Bronchial epithelial cell (primary cell): ENCODE results near the gene IZUMO4. TPM values are rescaled to one million over a fixed set of nuclear protein-coding genes. Genes with fewer than 3 reads are reported as not detected.

Source experiments
- DNase-seq: peaks from one replicate; pipeline ENCODE4 v3.0.0-alpha.2; 2010; ENCODE audit warnings: low read depth
- FAIRE-seq: peaks from 2 replicates; lab custom pipeline; 2011; peaks lifted over from hg19 to GRCh38; lab: Jason Lieb, UNC
- H3K27me3 ChIP-seq: 2 replicates; pipeline ENCODE4 v1.5.1; 2011; ENCODE audit warnings: low read length; ENCODE audit not compliant: control insufficient read depth, insufficient read depth
- H3K36me3 ChIP-seq: 2 replicates; pipeline ENCODE4 v1.5.1; 2011; ENCODE audit warnings: low read length; ENCODE audit not compliant: control insufficient read depth, insufficient read depth
- H3K4me3 ChIP-seq: 2 replicates; pipeline ENCODE4 v1.5.1; 2011; ENCODE audit warnings: mild to moderate bottlenecking, low read depth, low read length, control low read depth
- CTCF ChIP-seq: IDR thresholded peaks from 2 replicates; pipeline ENCODE4 v1.5.1; 2011; ENCODE audit warnings: mild to moderate bottlenecking, moderate library complexity, low read length, control low read depth, inconsistent platforms; ENCODE audit not compliant: insufficient read depth, severe bottlenecking
- total RNA-seq: library from RNA; depleted of rRNA; stranded (reverse); fragments of >200 nt; gene quantifications from 2 replicates; pipeline ENCODE4 v1.2.1, GENCODE V29; 2014

The IZUMO4 gene
- 3.7 and 5.9 TPM in 2 replicates for total RNA-seq

- peak within 1 kb of the TSS; percentile 67 for H3K4me3 ChIP-seq
- H3K27me3 ChIP-seq: no peaks in the 10 kb centered on the region
- FAIRE-seq (no peak), DNase-seq (peak; percentile 81)
- H3K36me3 ChIP-seq: peaks cover 13% of the 10 kb centered on the region
- peak; percentile 53 for TF ChIP-seq CTCF
These were observed at the start of gene IZUMO4 for GRCh38 chr19:2096480-2097202. Gene IZUMO4 (plus strand): TSS chr19:2096915. CDS start chr19:2096946, 31 bp downstream.

GRCh38 chr19:2047076-2047448 lies 49.7 kb upstream of the IZUMO4 start:
- Histone ChIP-seq H3K4me3 (no peak overlapping the region), H3K36me3 (peaks cover 73% of the 10 kb centered on the region), H3K27me3 (no peaks in the 10 kb centered on the region)
- no peak for FAIRE-seq
- DNase-seq: no peak
- TF ChIP-seq CTCF: no peak

- no peak for TF ChIP-seq CTCF
- no peak for DNase-seq
- Histone ChIP-seq H3K4me3 (no peak overlapping the region), H3K36me3 (peaks cover 69% of the 10 kb centered on the region), H3K27me3 (no peaks in the 10 kb centered on the region)
- FAIRE-seq: no peak
These were observed 49.1 kb upstream of the IZUMO4 start for GRCh38 chr19:2047449-2048103.

GRCh38 chr19:2048104-2048958 lies 48.4 kb upstream of the IZUMO4 start:
- FAIRE-seq (no peak), DNase-seq (no peak)
- no peak for TF ChIP-seq CTCF
- Histone ChIP-seq H3K36me3 (peaks cover 61% of the 10 kb centered on the region), H3K4me3 (peak overlapping the region; percentile 80), H3K27me3 (no peaks in the 10 kb centered on the region)

GRCh38 chr19:2048959-2049740 lies 47.6 kb upstream of the IZUMO4 start:
- Histone ChIP-seq H3K27me3 (no peaks in the 10 kb centered on the region), H3K4me3 (peak overlapping the region; percentile 80), H3K36me3 (peaks cover 58% of the 10 kb centered on the region)
- no peak for DNase-seq
- no peak for TF ChIP-seq CTCF
- FAIRE-seq: no peak
